HepG2 (cell line): ENCODE data around the gene RTBDN. TPM values are rescaled to one million over a fixed set of nuclear protein-coding genes. Genes with fewer than 3 reads are reported as not detected.

ENCODE experiments used
- FIP1L1 ChIP-seq: fragments of 200-400 bp; formaldehyde crosslinking; IDR thresholded peaks from 2 replicates; pipeline ENCODE4 v1.6.1; 2018; ENCODE audit warnings: low read depth, mild to moderate bottlenecking, low read length, moderate library complexity, borderline replicate concordance; ENCODE audit not compliant: insufficient read depth
- MEF2D ChIP-seq: sonication (generic); formaldehyde crosslinking; IDR thresholded peaks from 2 replicates; pipeline ENCODE4 v1.5.1; 2020; ENCODE audit warnings: mild to moderate bottlenecking, missing genetic modification reagents
- MIXL1 ChIP-seq: IDR thresholded peaks from 2 replicates; pipeline ENCODE4 v1.6.1; 2016
- RFX3 ChIP-seq: IDR thresholded peaks from 2 replicates; pipeline ENCODE4 v1.6.1; 2016; ENCODE audit warnings: missing biosample characterization, missing genetic modification reagents
- SNAPC2 ChIP-seq: sonication (generic); formaldehyde crosslinking; IDR thresholded peaks from 2 replicates; pipeline ENCODE4 v1.8.1; 2022; ENCODE audit warnings: mild to moderate bottlenecking, missing genetic modification reagents
- SP2 ChIP-seq: sonication (generic); formaldehyde crosslinking; IDR thresholded peaks from 2 replicates; pipeline ENCODE4 v1.5.1; 2020; ENCODE audit warnings: mild to moderate bottlenecking, missing genetic modification reagents
- YY1 ChIP-seq: IDR thresholded peaks from 2 replicates; pipeline ENCODE4 v1.6.1; 2011; ENCODE audit warnings: low read length, low read depth, moderate library complexity, mild to moderate bottlenecking; ENCODE audit not compliant: insufficient read depth, insufficient replicate concordance
- ZNF12 ChIP-seq: sonication (generic); formaldehyde crosslinking; IDR thresholded peaks from 2 replicates; pipeline ENCODE4 v1.5.0; 2020; ENCODE audit warnings: missing genetic modification reagents
- ZNF557 ChIP-seq: sonication (generic); formaldehyde crosslinking; IDR thresholded peaks from 2 replicates; pipeline ENCODE4 v1.4.0; 2020; ENCODE audit warnings: missing genetic modification reagents
- polyA plus RNA-seq, 8 experiments: library from polyadenylated mRNA; depleted of rRNA in 3 of 8; stranded (reverse) in 7 of 8; unstranded in 1 of 8; fragments of >200 nt; fragmentation: Illumina TruSeq in 4 of 8; extraction: Trizol in 4 of 8; gene quantifications; 2 replicates each; pipeline versions ENCODE4 v1.2.1 to v1.2.3, GENCODE V29; 2011 to 2016; ENCODE audit warnings: low read depth in 4 of 8, missing spikeins in 1 of 8, mixed read lengths in 1 of 8; ENCODE audit not compliant: insufficient read depth in 1 of 8
- total RNA-seq, 5 experiments: library from RNA; depleted of rRNA; stranded (reverse); fragments of >200 nt; fragmentation: Illumina TruSeq; extraction: Trizol; gene quantifications; 2 replicates each; pipeline ENCODE4 v1.2.3, GENCODE V29; 2016; ENCODE audit warnings: low read depth in 1 of 5
- TF ChIP-seq, protein P1 (sequence below): sonication (generic); formaldehyde crosslinking; IDR thresholded peaks from 2 replicates; pipeline ENCODE4 v1.4.0; 2020; ENCODE audit warnings: mild to moderate bottlenecking, missing genetic modification reagents
- TF ChIP-seq, protein P2 (sequence below): IDR thresholded peaks from 2 replicates; pipeline ENCODE4 v1.6.1; 2016; ENCODE audit warnings: low read depth
- TF ChIP-seq, protein P3 (sequence below): sonication (generic); formaldehyde crosslinking; IDR thresholded peaks from 2 replicates; pipeline ENCODE4 v1.5.0; 2020; ENCODE audit warnings: mild to moderate bottlenecking, missing genetic modification reagents
- TF ChIP-seq, protein P4 (sequence below): sonication (generic); formaldehyde crosslinking; IDR thresholded peaks from 2 replicates; pipeline ENCODE4 v1.4.0; 2020; ENCODE audit warnings: mild to moderate bottlenecking, low read depth, missing genetic modification reagents
- TF ChIP-seq, protein P5 (sequence below): sonication (generic); formaldehyde crosslinking; IDR thresholded peaks from 2 replicates; pipeline ENCODE4 v1.5.1; 2020; ENCODE audit warnings: mild to moderate bottlenecking, missing genetic modification reagents, moderate library complexity

RTBDN gene
- total and polyA plus RNA-seq, 2 of the 13 experiments (the other 11 are each of a cell fraction or from before 2014, with no cell fraction given) = 0.27 to 0.48 TPM

DNA sequence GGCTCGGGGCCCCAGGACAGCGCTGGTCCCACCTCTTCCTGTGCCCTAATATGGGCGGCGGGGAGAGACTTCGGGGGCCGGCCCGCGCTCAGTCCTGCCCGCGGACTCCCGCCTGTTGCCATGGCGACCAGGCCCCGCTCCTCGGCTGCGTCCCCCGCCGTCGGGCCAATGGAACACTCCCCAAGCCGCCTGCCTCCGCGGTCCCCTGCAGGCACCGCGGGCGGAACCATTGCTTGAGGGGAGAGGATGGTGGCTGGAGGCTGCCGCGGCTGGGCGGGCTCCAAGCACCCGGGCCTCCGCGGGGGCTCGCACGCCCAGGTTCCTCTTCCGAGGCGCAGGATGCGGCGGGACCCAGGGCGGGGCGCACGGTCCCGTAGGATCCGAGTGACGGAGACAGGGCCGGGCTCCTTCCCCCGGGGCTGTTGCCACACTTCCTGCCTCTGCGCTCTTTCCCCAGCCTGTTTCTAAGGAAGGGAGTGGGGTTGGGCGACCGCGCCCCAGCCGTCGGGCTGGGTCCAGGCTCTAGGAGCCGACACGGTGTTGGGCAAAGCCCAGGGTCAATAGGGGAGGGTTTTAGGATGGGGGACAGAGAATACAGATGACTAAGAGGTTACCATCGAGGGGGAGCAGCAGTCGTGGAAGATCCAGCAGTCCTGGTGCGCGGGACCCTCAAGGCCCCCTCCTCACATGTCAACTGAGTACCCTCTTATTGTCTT is 44.3 kb downstream of the RTBDN start (continued):
- TF ChIP-seq, protein P1, sequence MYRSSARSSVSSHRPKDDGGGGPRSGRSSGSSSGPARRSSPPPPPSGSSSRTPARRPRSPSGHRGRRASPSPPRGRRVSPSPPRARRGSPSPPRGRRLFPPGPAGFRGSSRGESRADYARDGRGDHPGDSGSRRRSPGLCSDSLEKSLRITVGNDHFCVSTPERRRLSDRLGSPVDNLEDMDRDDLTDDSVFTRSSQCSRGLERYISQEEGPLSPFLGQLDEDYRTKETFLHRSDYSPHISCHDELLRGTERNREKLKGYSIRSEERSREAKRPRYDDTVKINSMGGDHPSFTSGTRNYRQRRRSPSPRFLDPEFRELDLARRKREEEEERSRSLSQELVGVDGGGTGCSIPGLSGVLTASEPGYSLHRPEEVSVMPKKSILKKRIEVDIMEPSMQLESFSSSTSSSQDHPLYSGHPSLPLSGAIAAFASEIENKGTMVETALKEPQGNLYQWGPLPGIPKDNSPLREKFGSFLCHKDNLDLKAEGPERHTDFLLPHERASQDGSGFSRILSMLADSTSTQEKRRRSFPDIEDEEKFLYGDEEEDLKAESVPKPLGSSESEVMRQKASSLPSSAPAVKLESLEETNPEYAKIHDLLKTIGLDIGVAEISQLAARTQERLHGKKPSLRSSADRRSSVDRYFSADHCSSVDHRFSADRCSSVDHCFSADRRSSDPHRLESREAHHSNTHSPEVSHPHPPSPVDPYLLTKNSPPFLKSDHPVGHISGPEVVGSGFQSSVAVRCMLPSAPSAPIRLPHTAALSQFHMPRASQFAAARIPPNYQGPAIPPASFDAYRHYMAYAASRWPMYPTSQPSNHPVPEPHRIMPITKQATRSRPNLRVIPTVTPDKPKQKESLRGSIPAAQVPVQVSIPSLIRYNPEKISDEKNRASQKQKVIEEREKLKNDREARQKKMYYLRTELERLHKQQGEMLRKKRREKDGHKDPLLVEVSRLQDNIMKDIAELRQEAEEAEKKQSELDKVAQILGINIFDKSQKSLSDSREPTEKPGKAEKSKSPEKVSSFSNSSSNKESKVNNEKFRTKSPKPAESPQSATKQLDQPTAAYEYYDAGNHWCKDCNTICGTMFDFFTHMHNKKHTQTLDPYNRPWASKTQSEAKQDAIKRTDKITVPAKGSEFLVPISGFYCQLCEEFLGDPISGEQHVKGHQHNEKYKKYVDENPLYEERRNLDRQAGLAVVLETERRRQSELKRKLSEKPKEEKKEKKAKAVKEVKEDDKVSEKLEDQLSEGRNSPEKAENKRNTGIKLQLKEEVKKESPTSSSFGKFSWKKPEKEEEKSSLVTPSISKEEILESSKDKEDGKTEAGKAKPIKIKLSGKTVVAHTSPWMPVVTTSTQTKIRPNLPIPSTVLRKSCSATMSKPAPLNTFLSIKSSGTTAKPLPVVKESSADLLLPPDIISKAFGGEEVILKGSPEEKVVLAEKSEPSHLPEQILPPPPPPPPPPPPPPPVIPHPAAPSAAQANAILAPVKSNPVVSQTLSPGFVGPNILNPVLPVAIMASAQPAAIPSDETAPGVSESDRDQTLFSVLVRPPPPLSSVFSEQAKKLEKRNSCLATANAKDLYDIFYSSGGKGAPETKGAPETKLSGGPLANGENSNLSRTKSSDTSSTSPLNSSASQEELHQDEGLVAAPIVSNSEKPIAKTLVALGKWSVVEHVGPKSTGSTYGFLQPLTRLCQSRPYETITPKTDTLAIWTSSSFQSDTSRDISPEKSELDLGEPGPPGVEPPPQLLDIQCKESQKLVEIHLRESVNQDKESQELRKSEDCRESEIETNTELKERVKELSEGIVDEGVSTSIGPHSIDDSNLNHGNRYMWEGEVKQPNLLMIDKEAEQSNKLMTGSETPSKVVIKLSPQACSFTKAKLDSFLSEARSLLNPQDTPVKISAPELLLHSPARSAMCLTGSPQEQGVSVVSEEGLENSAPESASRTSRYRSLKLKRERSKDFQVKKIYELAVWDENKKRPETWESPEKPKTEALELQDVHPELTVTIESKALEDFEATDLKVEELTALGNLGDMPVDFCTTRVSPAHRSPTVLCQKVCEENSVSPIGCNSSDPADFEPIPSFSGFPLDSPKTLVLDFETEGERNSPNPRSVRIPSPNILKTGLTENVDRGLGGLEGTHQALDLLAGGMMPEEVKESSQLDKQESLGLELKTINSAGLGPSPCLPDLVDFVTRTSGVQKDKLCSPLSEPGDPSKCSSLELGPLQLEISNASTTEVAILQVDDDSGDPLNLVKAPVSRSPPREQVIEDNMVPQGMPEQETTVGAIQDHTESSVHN = no peak
- TF ChIP-seq MEF2D (CRISPR knock-in tag) = no peak
- TF ChIP-seq ZNF557 (CRISPR knock-in tag) = no peak
- TF ChIP-seq, protein P2, sequence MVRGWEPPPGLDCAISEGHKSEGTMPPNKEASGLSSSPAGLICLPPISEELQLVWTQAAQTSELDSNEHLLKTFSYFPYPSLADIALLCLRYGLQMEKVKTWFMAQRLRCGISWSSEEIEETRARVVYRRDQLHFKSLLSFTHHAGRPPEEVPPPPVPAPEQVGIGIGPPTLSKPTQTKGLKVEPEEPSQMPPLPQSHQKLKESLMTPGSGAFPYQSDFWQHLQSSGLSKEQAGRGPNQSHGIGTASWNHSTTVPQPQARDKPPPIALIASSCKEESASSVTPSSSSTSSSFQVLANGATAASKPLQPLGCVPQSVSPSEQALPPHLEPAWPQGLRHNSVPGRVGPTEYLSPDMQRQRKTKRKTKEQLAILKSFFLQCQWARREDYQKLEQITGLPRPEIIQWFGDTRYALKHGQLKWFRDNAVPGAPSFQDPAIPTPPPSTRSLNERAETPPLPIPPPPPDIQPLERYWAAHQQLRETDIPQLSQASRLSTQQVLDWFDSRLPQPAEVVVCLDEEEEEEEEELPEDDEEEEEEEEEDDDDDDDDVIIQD (CRISPR knock-in tag) = no peak
- TF ChIP-seq, protein P3, sequence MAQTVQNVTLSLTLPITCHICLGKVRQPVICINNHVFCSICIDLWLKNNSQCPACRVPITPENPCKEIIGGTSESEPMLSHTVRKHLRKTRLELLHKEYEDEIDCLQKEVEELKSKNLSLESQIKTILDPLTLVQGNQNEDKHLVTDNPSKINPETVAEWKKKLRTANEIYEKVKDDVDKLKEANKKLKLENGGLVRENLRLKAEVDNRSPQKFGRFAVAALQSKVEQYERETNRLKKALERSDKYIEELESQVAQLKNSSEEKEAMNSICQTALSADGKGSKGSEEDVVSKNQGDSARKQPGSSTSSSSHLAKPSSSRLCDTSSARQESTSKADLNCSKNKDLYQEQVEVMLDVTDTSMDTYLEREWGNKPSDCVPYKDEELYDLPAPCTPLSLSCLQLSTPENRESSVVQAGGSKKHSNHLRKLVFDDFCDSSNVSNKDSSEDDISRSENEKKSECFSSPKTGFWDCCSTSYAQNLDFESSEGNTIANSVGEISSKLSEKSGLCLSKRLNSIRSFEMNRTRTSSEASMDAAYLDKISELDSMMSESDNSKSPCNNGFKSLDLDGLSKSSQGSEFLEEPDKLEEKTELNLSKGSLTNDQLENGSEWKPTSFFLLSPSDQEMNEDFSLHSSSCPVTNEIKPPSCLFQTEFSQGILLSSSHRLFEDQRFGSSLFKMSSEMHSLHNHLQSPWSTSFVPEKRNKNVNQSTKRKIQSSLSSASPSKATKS (CRISPR knock-in tag) = no peak
- TF ChIP-seq SP2 (CRISPR knock-in tag) = no peak
- TF ChIP-seq RFX3 = peak; percentile 96
- peak; percentile 14 for TF ChIP-seq YY1
- TF ChIP-seq ZNF12 (CRISPR knock-in tag) = no peak
- no peak for TF ChIP-seq SNAPC2 (CRISPR knock-in tag)
- TF ChIP-seq, protein P4, sequence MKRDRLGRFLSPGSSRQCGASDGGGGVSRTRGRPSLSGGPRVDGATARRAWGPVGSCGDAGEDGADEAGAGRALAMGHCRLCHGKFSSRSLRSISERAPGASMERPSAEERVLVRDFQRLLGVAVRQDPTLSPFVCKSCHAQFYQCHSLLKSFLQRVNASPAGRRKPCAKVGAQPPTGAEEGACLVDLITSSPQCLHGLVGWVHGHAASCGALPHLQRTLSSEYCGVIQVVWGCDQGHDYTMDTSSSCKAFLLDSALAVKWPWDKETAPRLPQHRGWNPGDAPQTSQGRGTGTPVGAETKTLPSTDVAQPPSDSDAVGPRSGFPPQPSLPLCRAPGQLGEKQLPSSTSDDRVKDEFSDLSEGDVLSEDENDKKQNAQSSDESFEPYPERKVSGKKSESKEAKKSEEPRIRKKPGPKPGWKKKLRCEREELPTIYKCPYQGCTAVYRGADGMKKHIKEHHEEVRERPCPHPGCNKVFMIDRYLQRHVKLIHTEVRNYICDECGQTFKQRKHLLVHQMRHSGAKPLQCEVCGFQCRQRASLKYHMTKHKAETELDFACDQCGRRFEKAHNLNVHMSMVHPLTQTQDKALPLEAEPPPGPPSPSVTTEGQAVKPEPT (CRISPR knock-in tag) = no peak
- no peak for TF ChIP-seq MIXL1
- no peak for TF ChIP-seq FIP1L1
- TF ChIP-seq, protein P5, sequence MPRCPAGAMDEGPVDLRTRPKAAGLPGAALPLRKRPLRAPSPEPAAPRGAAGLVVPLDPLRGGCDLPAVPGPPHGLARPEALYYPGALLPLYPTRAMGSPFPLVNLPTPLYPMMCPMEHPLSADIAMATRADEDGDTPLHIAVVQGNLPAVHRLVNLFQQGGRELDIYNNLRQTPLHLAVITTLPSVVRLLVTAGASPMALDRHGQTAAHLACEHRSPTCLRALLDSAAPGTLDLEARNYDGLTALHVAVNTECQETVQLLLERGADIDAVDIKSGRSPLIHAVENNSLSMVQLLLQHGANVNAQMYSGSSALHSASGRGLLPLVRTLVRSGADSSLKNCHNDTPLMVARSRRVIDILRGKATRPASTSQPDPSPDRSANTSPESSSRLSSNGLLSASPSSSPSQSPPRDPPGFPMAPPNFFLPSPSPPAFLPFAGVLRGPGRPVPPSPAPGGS (CRISPR knock-in tag) = no peak
